ENCODE data around the gene CXCR5. TPM values are rescaled to one million over a fixed set of nuclear protein-coding genes. Genes with fewer than 3 reads are reported as not detected.

CXCR5 gene
- total RNA-seq, 1 experiment from 2014 or later, result not detected

GRCh38 chr11:118893662-118894061 is 10.0 kb downstream of the CXCR5 start:
- Mint-ChIP-seq H3K36me3 (ENCODE audit: insufficient read depth, unreplicated experiment) (peaks cover 51% of the 10 kb centered on the region), H3K9me3 (ENCODE audit: unreplicated experiment) (no peaks in the 10 kb centered on the region), H3K27ac (ENCODE audit: low read depth, unreplicated experiment) (no peak overlapping the region), H3K27me3 (ENCODE audit: insufficient read depth, unreplicated experiment) (no peaks in the 10 kb centered on the region), H3K4me1 (ENCODE audit: insufficient read depth, unreplicated experiment) (peaks cover 21% of the 10 kb centered on the region), H3K4me3 (ENCODE audit: unreplicated experiment) (no peak overlapping the region)
- no TSS peak for BruUV-seq (replicated peaks)
- intact Hi-C loops (cut with micrococcal nuclease), result no loop called here
- ChIA-PET CTCF (interaction anchor here (0.7 kb wide), 1 partner anchor 34 kb away, joined by 4 read pairs; no protein-coding TSS in a partner anchor), POLR2A (interaction anchor here (0.7 kb wide), 1 partner anchor 103 kb away, joined by 3 read pairs; the partner anchor contains the start of gene DDX6)
- no peak for DNase-seq (ENCODE audit: unreplicated experiment)
- no peak for TF ChIP-seq CTCF (IDR thresholded peaks at IDR 0.05; ENCODE audit: unreplicated experiment)

- DNase-seq (ENCODE audit: unreplicated experiment), result no peak
- H3K4me3 Mint-ChIP-seq (ENCODE audit: unreplicated experiment), result no peak overlapping the region
- ChIA-PET CTCF (interaction anchor here (0.7 to 1.9 kb wide), 3 partner anchors 12 to 171 kb away, joined by 3 to 6 read pairs (median 6); no protein-coding TSS in a partner anchor), POLR2A (interaction anchor here (2.4 kb wide), 1 partner anchor 103 kb away, joined by 33 read pairs; the partner anchor contains the start of gene DDX6)
- no peak for TF ChIP-seq CTCF (IDR thresholded peaks at IDR 0.05; ENCODE audit: unreplicated experiment)
- peaks cover 57% of the 10 kb centered on the region for H3K36me3 Mint-ChIP-seq (ENCODE audit: insufficient read depth, unreplicated experiment)
- H3K27me3 Mint-ChIP-seq (ENCODE audit: insufficient read depth, unreplicated experiment), result no peaks in the 10 kb centered on the region
- BruUV-seq (replicated peaks), result no TSS peak
- intact Hi-C loops (cut with micrococcal nuclease), result no loop called here
- no peaks in the 10 kb centered on the region for H3K9me3 Mint-ChIP-seq (ENCODE audit: unreplicated experiment)
- peaks cover 17% of the 10 kb centered on the region for H3K4me1 Mint-ChIP-seq (ENCODE audit: insufficient read depth, unreplicated experiment)
- no peak overlapping the region for H3K27ac Mint-ChIP-seq (ENCODE audit: low read depth, unreplicated experiment)
Measured at GRCh38 chr11:118894192-118894591, 10.5 kb downstream of the CXCR5 start.

DNA sequence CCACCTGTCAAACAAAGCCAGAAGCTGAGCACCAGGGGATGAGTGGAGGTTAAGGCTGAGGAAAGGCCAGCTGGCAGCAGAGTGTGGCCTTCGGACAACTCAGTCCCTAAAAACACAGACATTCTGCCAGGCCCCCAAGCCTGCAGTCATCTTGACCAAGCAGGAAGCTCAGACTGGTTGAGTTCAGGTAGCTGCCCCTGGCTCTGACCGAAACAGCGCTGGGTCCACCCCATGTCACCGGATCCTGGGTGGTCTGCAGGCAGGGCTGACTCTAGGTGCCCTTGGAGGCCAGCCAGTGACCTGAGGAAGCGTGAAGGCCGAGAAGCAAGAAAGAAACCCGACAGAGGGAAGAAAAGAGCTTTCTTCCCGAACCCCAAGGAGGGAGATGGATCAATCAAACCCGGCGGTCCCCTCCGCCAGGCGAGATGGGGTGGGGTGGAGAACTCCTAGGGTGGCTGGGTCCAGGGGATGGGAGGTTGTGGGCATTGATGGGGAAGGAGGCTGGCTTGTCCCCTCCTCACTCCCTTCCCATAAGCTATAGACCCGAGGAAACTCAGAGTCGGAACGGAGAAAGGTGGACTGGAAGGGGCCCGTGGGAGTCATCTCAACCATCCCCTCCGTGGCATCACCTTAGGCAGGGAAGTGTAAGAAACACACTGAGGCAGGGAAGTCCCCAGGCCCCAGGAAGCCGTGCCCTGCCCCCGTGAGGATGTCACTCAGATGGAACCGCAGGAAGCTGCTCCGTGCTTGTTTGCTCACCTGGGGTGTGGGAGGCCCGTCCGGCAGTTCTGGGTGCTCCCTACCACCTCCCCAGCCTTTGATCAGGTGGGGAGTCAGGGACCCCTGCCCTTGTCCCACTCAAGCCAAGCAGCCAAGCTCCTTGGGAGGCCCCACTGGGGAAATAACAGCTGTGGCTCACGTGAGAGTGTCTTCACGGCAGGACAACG is 11.7 kb downstream of the CXCR5 start:
- H3K4me1 Mint-ChIP-seq (ENCODE audit: insufficient read depth, unreplicated experiment), result peaks cover 5% of the 10 kb centered on the region
- ChIA-PET CTCF (interaction anchor here (0.7 to 1.9 kb wide), 5 partner anchors 11 to 170 kb away, joined by 3 to 6 read pairs (median 6); partner anchors contain the start of gene DDX6), POLR2A (interaction anchor here (0.5 to 2.4 kb wide), 9 partner anchors 12 to 272 kb away, joined by 3 to 33 read pairs (median 3); partner anchors contain the start of genes CENATAC, CXCR5 and DDX6)
- no peaks in the 10 kb centered on the region for H3K27me3 Mint-ChIP-seq (ENCODE audit: insufficient read depth, unreplicated experiment)
- H3K4me3 Mint-ChIP-seq (ENCODE audit: unreplicated experiment), result no peak overlapping the region
- H3K36me3 Mint-ChIP-seq (ENCODE audit: insufficient read depth, unreplicated experiment), result peaks cover 65% of the 10 kb centered on the region
- BruUV-seq (replicated peaks), result no TSS peak
- intact Hi-C loops (cut with micrococcal nuclease), result no loop called here
- no peaks in the 10 kb centered on the region for H3K9me3 Mint-ChIP-seq (ENCODE audit: unreplicated experiment)
- DNase-seq (ENCODE audit: unreplicated experiment), result no peak
- no peak for TF ChIP-seq CTCF (IDR thresholded peaks at IDR 0.05; ENCODE audit: unreplicated experiment)
- H3K27ac Mint-ChIP-seq (ENCODE audit: low read depth, unreplicated experiment), result peak overlapping the region; percentile 51

- H3K27ac Mint-ChIP-seq (ENCODE audit: low read depth, unreplicated experiment), result no peak overlapping the region
- H3K9me3 Mint-ChIP-seq (ENCODE audit: unreplicated experiment), result no peaks in the 10 kb centered on the region
- CTCF ChIA-PET, result no interaction called here
- H3K36me3 Mint-ChIP-seq (ENCODE audit: insufficient read depth, unreplicated experiment), result peaks cover 74% of the 10 kb centered on the region
- no peak for DNase-seq (ENCODE audit: unreplicated experiment)
- no peak for TF ChIP-seq CTCF (IDR thresholded peaks at IDR 0.05; ENCODE audit: unreplicated experiment)
- no peaks in the 10 kb centered on the region for H3K27me3 Mint-ChIP-seq (ENCODE audit: insufficient read depth, unreplicated experiment)
- BruUV-seq (replicated peaks), result no TSS peak
- peaks cover 1% of the 10 kb centered on the region for H3K4me1 Mint-ChIP-seq (ENCODE audit: insufficient read depth, unreplicated experiment)
- POLR2A ChIA-PET, result interaction anchor here (2.4 kb wide), 1 partner anchor 105 kb away, joined by 33 read pairs; the partner anchor contains the start of gene DDX6
- H3K4me3 Mint-ChIP-seq (ENCODE audit: unreplicated experiment), result no peak overlapping the region
- intact Hi-C loops (cut with micrococcal nuclease), result no loop called here
Measured at GRCh38 chr11:118896472-118896913, 12.8 kb downstream of the CXCR5 start.

All from MCF 10A (cell line).